HG02759 (cell line): ENCODE data around the gene LHX5.

Experiments used
- ATAC-seq: cut with Tn5 transposase; IDR thresholded peaks from one replicate; pipeline ENCODE4 v1.9.1; 2021; ENCODE audit warnings: mild to moderate bottlenecking, moderate library complexity; ENCODE audit not compliant: unreplicated experiment

The LHX5 gene

DNA sequence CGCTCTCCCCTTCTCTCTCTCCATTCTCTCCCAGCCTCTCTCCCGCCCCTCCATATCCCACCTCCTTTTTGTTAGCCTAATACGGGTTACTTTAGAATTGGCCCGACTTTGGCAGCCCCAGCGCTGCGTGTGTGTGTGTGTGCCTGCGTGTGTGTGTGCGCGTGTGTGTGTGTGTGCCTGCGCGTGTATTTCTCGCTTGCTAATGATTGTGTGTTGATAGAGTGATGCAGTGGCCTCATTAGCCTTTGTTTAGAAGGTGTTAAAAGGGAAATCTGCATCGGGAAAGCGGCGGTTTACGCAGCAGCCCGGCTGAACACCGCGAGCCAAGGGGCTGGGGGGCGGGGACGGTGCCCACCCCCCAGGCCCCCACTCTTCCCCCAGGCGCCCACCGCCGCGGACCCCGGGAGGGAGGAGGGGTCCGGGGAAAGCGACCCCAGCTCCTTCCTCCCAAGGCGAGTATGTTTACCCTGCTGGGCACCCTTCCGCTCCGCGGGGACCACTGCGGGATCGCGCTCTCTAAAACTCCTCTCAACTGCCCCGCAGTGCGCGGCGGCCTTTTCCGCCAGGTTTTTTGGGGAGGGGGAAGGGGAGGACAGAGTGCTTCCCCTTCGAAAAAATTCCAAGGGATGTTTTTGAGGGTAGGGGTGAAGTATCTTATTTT is 6.8 kb upstream of the LHX5 start:
- ATAC-seq = no peak

GRCh38 chr12:113477842-113478215 is 6.2 kb upstream of the LHX5 start:
- no peak for ATAC-seq

- ATAC-seq = no peak
Observed at GRCh38 chr12:113477171-113477841, 5.6 kb upstream of the LHX5 start.

DNA sequence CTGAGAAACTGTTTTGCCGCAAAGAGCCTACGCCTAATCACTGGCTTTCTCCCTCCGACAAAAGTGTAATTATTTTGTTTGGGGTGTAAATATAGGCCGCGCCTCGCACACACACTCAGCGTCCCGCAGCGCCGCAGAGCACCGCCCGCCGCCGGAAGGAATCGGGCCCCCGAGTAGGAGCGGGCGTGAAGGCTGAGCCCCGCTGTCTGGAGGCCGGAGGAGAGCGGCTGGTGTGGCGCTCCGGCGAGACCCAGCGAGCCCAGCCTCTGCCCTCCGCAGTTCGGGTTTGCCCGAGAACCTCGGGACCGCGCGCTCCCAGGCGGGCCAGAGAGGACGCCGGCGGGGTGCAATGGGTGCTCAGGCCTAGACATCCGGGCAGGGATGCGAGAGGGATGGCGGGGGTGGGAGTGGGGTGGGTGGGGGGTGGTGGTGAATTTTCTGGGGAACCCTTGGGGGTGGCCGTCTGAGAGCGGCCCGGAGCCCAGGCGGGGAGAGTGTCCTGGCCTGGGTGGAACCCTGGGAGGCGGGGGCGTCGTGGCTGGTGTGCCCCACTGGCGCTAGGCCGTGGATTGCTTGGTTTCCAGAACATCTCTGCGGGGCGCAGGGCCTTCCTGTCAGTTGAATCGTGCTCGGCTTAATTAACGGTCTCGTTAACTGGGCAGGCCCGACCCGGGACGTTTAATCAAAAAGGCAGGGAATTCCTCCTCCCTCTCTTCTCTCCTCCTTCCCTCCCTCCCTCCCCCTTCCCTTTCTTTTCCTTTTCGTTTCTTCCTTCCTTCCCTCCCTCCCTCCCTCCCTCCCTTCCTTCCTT is 4.7 kb upstream of the LHX5 start:
- no peak for ATAC-seq

DNA sequence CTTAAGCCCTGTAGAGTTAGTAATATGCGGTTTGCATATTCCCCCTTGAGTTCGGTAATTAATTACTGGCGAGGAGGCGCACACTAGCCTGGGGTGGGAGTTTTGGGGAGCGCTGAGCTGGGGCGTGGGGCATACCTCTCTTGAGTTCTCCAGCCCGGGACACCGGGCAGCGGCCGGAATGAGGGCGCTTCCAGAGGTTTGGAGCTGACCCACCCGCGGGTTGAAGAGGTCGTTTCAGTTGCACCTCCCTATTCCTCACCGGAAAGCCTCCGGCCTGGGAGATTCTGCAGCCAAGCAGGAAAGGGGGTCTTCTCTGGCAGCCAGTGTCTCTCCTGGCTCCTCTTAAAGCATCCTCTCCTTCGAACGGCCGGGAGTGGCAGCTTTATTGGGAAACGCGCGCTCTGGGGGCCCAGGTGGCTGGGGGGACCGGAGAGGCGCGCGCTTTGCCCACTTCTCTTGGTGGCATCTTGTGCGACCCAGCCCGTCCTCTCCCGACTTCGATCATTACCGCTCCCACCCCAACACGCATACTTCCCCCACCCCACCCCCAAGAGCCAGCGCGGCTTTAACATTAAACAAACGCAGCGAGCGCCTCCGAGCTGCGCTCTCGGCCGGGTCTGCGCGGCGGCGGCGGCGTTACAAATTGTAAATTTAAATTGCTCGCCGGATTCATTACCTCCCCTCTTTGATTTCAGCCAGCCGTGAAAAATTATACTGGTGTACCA is 3.9 kb upstream of the LHX5 start:
- ATAC-seq = no peak

DNA sequence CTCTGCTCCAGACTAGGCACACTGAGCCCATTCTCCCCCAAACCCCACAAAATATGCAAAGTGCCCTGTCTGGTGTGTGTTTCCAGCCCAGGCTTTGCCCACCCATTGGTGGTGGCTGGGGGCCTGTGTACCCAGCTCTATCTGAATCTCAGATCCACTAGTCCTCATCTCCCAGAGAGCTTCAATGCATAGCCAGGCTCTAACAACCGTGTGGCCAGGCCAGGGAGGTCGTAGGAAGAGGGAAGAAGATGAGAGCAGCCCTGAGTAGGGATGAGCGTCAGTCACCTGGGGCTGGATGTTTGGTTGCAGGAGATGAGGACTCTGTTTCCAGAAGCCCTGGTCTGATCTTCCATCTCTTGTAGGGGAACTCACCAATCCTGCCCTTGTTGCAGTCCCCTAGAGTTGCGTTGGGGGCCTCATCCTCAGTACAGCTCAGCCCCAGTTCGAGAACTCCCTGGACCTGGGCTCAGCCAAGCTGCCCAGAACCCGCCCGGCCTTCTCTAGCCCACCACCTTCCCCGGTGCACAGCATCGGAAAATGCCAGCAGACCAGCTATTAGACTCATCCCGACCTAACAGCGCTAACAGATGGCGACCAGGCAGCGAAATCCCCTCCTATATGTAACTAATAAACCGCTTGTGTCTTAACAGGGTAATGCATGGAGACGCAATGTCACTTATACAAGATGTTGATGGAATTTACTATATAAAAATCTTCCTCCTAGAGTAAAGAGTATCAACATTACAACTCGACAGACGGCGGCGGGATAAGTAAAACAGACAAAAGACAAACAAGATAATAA is 3.2 kb upstream of the LHX5 start:
- ATAC-seq = no peak

DNA sequence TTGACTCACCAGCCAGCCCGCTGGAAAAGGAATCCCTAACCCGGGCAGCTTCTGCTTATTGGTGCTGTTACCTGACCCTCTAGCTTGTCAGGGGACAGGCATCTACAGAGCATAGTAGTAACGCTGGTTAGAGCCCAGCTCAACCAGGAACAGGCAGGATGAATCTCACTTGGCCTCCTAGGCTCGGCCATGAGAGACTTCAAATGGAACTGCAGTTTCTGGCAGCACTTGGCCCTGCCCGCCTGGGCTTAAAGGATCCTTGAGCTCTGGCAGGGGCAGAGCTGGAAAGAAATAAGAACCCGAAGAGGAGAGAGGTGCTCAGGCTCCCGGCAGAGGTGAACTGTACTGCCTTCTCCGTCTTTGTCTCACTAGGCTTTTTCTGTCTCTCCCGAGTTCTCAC is 2.3 kb upstream of the LHX5 start:
- no peak for ATAC-seq

DNA sequence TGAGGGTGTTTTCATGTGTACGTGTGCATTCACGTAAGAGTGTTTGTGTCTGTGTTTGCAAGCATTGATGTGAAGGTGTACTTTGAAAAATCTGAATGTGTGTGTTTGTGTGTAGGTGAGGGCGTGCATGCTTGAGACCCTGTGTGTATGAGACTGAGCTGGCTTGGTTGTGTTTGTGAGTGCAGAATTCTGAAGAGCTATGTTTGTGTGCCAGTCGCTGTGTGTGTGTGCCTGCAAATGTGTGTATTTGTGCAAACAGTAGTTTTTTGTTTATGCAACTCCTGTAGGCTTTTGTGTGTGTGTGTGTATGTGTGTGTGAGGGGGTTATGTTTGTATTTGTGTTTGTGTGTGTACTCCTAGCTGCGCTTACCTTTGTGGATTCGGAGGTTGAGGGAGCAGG is 1.7 kb upstream of the LHX5 start:
- no peak for ATAC-seq

DNA sequence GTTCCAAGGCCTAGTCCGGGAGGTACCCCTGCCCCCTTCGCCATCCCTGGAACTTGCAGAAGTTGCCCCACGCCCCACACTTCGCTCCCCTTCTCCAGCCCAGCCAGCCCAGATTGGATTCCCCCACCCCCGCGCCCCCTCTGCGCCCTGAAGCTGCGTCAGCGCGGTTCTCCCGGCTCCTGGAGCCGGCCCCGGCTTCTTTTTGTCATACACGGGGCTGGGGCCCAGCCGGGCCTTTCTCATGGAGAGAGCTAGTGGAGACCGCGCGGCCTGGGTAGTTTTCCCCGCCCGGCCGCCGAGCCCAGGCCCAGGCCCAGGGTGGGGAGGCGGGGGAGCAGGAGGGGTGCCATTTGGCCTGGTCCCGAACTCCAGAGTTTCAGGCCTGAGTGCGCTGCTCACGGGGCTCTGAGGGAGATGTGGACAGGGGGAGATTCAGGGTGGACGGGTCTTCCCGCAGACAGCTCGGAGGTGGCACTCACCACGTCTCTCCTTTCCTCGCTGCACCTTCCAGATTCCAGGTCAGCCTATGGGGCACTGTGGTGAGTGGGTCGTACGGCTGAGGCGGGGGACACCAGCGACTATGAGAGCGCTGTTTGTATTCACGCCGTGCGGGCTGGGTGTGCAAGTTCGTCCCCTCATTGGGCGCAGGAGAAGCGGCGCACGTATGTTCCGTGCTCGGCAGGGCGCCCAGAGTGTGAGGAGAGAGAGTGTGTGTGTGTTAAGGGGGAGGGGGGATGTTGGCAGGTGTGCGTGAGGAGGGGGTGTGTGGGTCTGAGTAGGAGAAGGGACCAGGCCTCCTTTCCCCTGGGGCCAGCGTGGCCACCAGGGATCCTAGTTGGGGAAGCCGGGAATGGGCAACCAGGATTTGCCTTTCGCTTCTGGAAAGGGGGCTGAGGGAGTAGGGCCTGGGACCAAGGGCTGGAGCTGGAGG is 785 bp upstream of the LHX5 start:
- ATAC-seq = no peak

DNA sequence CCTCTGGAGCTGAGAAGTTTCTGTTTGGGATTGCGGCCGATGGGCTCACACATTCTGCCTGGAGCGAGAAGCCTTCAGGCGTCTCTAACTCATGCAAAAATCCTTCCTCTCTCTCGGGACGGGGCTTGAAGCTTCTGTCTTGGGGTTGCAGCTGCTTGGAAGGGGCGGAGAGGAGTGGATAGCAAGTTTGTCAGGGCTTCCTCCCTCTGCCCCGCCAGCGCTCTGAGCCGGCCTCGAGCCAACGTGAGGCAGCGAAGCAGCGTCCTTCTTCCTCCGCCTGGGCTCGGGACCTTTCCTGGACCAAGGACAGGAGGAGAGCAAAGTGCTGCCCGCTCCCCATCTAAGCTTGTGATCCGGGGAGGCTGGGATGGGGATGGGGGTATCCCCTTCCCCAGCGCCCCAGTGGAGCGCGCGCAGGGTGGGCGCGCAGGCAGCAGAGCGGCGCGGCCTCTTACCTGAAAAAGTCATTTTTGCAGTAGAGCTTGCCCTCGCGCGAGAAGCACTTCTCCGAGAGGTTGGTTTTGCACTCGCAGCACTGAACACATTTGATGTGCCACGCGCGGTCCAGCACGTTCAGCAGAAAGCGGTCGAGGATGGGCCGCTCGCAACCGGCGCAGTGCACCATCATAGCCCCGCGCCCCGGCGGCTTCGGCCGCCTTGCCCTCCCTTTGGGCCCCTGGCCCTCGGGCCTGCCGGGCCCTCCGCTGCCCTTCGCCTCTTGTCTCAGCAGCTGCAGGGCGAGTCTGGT is 626 bp downstream of the LHX5 start:
- ATAC-seq = no peak

- ATAC-seq = no peak
Observed at GRCh38 chr12:113469949-113470743, 1.5 kb downstream of the LHX5 start.

DNA sequence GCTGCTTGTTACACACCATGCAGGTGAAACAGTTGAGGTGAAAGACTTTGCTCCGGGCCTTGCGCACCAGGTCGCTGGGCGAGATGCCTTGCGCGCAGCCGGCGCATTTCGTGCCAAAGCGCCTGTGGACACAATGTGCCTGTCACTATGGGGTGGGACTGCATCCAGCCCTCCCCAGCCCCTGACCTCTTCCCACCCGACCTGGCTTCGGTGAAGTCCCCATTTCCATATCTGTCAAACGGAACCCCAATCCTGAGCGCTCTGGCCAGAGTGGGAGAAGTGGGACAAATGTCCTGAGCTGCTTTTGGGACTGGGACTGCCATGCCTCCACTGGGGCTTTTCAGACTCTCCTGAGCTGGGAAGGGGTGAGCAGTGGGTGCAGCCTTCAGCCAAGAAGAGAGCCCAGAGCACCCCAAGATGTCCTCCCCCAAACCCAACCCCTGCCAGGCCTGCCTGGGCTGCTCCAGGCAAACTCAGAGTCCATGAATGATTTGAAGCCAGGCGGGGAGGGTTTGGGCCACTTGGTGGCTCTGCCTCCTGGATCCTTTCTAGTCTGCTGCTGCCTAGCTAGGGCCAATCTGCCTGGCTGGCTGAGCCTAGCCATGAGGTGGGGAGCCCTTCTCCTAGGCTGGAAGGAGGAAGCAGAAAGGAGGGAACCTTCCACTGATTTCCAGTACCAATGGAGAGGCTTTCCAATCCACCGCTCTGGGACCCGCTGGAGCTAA is 2.3 kb downstream of the LHX5 start:
- ATAC-seq = no peak

GRCh38 chr12:113468365-113469223 is 3.1 kb downstream of the LHX5 start:
- ATAC-seq = no peak

DNA sequence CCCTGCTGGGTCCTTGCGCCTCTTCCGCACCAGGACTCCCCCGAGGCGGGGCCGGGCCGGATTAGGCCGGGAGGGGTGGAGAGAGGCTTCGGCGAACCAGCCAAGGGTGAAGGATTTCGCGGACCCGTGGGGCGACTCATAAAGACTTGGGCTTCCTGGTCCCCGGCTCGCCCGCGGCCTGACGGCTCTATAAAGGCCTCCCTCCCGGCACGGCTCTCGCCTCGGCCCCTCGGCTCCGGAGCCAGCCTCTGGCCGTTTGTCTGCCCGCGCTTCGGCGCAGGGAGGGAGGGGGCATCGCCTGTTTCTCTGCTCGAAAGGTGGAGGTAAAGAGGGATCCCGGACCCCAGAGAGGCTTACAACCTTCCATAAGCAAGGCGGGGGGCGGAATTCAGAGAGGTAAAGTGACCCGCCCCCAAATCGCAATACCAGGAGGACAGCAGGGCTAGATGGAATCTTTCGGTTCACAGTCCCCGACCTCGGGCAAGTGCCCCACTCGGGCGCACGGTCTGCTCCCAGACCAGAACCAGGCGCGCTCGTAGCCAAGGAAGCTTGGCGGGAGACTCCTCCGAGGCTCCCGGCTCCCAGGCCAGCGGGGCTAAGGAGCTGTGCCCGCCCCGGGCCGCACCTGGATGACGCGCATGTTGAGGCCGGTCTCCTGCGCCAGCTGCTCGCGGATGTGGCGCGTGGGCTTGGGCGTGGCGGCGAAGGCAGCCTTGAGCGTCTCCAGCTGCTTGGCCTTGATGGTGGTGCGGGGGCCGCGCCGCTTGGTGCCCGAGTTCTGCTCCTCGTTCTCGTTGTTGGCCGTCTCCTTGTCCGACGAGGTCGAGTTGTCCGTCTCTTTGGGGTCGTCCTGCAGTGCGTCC is 3.9 kb downstream of the LHX5 start:
- ATAC-seq = no peak

DNA sequence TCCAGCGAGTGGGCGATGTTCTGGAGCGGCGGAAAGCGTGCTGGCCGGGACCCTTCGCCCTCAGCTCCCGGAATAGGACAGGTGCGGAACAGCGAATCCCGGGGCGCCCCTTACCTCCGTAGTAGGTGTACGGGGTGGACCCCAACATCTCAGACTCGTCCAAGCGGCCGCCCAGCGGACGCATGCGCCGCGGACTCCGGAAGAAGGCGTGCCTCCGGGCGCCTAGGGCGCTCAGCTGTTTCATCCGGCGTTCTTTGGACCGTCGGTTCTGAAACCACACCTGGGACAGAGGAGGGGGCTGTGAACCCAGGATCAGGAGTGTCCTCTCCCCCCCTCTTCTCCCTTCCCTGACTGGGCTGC is 4.5 kb downstream of the LHX5 start:
- no peak for ATAC-seq
